Activated CD4-positive, alpha-beta T cell treated with anti-CD3 and anti-CD28 coated beads, Interleukin-2, amount 50 U/mL, for 48 hours (primary cell): Measurements from ENCODE around the gene BMAL1.

Experiments used
- DNase-seq, 2 experiments: peaks; one replicate each; pipeline ENCODE4 v3.0.0-alpha.2; 2020

Gene BMAL1

DNA sequence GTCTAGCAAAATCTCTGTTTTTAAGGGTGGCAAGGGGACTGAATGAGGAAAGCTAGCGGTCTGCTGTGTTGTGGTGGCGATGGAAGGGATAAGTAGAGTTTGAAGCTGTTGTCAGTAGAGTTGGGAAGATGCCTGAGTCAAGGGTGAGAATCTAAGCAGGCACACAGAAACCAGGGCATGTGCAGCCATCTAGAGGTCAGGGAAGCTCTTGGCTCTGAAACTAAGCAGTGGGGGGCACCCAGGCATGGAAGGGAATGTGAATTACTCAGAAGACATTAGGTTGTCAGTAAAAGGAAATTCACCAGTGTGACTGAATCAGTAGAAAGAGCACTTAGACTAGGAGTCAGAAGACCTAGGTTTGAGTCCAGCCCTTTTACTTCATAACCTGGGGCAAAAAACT is 15.4 kb downstream of the BMAL1 start:
- DNase-seq: no peak

DNA sequence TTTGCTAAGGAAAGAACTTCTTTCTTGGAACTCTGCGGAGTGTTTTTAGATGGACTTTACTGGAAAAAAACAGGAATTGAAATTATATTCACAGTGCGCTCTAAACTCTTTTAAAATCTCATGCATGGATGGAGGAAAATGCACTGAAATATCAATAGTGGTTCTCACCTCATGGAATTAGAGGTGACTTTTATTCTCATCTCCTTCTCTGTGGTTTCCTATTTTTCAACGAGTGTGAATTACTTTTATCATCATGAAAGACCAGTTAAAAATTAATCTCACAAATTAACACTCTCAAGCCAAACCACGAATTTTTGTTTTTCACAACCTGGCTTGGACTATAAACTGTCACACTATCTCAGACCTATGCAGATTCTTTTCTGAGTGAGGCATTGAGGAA is 16.6 kb downstream of the BMAL1 start:
- no peak for DNase-seq

DNA sequence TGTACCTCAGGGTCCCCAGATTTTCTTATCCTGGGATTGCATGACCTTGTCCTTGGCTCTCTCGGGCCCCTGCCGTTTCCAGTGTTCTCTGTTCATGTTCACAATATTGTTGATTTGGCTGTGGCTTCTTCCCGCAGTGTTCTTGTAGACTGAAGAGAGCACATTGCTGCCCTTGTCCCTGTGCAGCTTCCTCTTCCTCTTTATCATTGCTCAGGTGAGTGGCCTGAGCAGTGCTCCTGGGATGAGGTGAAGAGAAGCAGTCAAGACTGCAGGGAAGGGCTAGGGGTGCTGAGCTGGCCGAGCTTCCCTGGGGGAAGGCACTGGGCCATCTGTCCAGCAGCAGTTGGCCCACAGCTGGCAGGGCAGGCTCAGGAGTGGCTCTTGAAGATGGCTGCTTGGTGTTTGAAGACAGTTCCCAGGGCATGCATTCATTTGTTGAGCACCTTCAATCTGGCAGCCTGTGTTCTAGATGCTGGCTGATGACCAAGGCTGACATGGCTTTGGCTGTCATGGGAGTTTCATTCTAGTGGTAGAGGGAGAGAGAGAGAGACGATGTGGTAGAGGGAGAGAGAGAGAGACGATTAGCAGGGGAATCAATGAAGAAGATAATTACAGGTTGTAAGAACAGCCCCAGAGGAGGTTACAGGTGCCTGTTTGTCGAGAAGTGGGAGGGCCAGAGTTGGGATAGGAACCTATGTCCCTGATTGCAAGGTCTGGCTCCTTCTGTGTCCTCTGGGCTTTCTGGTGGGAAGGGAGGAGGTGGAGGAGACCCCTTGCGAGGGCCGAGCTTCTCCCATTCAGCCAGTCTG is 17.4 kb downstream of the BMAL1 start:
- DNase-seq: no peak

DNA sequence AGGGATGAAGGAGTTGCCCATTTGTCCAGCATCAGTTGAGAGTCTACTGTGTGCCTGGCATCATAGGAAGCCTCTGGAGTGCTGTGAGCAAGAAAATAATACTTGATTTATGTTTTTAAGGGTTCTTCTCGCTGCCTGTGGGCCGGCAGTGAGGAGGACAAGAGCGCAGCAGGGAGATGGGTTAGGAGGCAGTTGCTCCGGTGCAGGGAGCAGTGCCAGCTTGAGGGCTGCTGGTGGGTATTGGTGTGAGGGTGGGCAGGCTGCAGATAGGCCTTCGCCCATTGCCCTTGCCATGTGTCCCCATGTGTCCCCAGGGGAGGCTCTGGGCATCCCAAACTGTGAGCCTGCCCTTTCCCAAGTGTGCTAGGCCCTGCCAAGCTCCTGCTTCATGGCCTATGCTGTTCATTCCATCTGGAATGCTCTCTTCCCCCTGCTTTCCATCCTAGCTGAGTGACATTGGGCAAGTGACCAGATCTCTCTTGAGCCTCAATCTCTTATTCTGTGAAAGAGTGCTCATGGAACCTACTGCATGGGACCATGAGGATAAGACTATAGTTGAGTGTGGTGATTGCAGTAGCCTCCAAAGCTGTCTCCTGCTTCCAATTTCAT is 19.8 kb downstream of the BMAL1 start:
- no peak for DNase-seq

DNA sequence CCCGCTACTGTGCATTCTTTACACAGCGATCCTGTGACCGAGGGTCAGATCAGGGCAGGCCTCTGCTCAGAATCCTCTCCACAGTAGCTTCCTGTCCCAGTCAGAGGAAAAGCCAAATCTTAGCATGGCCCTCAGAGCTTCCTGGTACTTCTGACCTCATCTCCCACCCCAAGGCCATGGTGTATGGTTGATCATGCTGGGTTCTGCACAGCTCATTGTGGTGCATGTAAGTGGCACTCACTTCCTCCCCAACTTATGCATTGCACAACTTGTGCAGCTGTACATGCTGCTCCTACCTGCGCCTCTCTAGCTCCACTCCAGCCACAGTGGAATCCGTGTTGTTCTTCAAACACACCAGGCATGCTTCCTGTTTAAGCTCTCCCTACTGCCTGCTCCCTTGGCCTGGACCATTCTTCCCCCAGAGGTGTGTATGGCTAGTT is 20.3 kb downstream of the BMAL1 start:
- peak; percentile 10 to 29 for DNase-seq

DNA sequence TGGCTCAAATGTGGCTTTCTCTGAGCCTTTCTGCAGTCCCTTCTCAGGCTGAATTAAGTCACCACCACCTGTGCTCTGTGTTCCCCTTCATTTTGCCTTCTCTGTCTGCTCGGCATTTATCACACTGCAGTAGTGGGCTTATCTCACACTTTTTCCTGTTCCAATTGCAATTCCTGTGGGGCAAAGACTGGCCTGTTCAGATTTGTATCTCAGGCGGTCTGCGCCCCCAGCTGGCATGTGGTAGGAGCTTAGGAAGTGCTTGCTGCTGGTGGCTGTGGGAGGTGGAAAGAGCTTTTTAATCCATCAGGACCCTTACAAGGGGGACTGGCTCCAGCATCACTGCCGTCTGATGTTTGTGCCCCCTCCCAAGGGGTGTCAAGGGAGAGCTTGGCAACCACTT is 21.2 kb downstream of the BMAL1 start:
- no peak for DNase-seq

DNA sequence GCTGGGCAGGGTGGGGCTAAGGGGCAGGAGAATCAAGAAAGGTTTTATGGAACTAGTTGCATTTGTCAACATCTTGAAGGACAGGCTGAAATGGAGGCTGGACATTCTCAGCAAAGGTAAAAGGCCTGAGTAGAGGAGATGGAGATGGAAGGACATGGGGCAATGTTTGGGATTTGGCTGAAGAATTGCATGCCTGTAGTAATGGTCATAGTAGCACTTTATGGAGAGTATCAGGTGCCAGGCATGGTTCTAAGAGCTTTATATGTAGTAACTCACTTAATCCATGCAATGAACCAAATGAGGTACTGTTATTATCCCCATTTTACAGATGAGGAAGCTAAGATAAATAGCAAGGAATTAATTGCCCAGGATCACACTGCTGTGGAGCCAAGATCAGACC is 23.9 kb downstream of the BMAL1 start:
- DNase-seq: no peak

DNA sequence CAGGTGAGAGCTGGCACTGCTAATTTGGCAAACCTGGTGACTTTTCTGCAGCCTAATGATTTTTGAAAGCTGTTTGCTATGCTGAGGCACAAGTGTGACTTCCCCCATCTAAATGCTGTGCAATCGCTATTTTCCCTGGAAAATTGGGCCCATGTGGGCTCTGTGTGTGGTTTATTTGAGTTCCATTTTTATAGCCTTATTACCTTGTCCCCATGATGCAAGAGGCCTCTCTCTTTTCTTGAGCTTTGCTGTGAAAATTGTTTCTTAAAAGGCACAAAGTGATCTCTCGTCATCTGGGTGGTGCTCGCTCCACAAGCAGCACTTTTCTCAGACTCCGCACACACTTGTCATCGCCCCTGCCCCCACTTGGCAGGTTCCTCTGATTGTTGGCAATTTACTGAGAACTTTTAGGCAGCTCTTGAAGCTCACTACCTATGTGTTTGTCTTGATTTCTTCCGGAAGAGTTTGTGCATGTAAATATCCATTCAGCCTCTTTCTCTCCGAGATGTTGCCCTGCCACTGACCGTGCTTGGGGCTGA is 24.9 kb downstream of the BMAL1 start:
- no peak for DNase-seq

DNA sequence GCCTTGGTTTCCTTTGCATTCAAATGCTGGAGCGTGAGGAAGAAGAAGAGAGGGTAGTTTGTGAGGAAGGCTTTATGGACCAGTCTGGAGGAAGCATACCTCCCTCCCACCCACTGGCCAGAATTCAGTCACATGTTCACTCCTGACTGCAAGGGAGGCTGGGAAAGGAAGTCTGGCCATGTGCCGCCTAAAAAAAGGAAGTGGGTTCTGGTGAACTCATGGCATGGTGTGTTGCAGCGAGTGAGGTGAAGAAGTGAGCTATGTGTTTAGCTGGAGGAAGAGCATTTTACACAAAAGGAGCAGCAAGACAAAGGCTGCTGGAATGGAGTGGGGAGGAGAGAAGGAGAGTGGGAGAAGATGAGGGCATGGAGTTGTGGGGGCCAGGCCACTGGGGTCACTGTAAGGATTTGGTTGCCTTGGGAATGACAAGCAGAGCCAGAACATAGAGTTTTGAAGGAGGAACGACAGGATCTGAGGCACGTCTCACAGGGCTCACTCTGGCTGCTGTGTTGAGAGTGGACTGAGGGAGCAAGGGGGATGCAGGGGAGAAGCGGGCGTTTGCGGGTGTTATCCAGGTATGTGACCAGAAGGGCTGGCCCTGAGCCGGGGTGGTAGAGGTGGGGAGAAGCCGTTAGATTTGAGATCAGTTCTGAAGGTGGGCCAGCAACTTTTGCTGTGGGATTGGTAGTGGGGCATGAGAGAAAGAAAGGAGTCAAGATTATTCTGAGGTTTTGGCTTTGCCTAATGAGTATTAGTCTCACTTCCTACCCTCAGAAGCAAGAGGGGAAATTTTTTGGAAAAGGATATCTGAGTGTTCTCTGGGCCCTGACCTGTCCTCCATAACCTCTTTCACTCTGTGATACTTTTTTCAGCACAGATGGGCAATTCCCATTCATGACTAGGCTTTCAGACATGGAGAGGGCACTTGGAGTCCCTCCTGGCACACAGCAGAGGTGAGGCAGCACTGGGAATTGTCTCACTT is 26.4 kb downstream of the BMAL1 start:
- no peak for DNase-seq

DNA sequence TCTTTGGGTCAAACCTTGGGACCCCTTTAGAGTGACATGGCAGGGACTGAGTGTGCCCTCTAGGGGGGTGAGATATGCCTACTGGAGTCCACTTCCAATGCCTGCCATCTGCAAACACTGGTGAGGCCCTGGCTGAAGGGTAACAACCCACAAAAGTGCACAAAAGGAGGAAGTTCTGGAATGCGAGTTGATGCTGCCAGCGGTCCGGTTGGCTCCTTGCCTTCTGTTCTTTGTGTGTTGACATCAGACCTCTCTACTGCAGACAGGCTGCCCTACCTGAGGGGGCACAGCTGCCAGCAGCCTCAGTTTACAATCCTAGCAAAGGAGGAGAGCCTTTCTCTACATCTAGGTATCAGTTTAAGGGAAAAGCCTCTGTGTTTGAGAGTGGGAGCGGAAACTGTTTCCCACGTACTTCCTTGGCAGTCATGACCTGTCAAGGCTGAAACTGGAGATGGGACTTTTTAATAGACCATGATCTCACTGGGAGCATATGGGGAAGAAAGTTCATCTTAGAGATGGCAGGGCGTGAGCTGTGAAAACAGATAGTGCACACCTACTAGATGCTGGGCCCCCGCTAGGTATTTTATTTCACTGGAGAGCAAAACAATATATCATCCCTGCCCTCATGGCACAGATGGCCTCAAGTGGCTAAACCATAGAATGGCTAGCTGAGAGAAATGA is 27.2 kb downstream of the BMAL1 start:
- no peak for DNase-seq

DNA sequence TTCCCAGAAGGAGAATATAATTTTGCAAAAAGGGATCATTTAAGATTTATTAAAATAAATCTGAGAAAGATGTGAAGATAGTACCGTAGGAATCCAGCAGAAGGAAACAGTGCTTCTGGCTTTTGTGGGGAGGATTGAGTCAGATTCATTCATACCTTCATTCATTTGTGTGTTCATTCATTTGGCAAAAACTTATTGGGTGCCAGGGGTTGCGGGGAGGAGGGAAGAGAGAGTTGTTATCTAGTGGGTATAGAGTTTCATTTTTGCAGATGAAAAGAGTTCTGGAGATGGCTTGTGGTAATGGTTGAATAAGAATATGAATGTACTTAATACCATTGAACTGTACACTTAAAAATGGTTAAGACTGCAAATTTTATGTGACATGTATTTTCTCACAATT is 31.1 kb downstream of the BMAL1 start:
- DNase-seq: peak; percentile 21 to 24

DNA sequence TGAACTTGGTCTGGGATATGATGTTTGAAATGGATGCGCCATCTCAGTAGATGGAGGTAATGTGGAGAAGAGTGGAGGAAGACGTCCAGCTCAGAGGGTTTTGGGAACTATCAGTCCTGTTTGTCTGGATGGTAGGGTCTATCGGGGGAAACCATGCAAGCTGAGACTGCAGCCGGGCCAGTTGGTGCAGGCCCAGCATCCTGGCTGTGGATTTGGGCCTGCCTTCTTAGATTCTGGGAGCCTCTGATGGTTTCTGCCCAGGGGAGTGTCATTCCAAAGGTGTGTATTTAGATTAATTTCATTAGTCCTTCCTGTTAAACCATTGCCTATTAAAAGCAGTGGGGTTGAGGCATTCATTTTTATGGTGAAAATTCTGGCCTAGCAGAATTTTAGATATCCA is 31.6 kb downstream of the BMAL1 start:
- no peak for DNase-seq

DNA sequence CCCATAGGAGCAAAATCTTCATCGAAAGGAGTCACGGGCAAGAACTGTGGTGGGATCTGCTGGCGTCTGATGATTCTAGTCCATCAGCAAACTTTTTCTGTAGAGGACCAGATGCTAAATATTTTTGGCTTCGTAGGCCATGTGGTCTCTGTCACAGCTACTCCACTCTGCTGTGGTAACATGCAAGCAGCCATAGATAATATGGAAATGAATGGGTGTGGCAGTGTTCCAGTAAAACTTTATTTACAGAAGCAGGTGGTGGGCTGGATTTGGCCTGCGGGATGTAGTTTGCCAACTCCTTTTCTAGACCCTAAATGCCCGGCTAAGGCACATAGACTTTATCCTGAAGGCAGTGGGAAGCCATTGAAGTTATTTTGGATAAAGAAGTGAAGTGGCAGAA is 32.9 kb downstream of the BMAL1 start:
- no peak for DNase-seq

DNA sequence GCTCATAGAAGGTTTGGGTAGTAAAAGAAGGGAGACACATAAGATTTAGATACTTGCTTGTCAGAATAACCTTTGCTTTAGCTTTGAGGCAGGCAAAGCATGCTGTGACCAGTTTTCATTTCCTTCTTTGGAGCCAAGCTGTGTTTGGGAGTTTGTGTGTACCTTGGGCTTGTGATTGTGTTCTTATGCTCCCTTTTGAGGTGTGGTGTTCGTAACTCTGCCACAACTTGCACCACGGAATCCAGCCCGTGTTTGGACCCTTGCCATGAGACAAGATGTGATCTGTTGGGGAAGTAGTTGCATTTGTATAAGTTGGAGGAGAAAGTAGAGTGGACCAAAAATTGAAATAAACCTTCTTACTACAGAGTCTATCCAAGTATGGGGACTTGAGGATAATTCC is 34.0 kb downstream of the BMAL1 start:
- no peak for DNase-seq

DNA sequence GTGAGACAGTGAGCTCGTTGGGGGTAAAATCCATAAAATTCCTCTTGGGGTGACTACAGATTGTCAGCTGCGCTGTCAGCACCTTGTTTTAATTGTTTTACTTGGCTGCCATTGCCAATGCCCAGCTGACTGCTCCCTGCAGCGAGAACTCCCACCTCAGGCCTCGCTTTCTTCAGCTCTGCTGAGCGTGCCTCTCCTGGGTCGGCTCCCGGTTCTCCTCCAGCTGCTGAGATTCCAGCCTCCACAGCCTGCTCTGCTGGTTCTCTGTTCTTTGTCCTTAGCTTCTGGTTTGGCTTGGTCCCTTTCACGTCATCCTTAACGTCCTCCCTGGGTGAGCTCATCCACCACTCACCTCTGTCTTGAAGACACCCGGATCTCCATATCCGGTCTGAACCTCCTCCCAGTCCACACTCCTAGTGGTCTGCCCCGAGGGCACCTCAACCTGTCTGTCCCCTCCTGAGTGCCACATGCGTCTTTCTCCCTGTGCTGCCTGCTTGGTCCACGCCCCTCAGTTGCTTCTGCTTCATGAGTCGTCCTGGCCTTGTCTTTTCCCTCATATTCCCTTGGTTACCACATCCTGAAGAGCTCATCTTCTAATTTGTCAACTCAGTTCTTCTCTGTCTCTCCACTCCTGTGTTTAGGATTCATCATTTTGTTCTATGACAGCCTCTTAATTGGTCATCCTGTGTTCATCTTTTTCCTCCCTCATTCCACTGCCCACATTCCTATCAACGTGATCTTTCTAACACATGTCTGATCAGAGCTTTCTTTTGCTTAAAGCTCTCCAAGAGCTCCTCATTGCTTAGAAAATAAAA is 35.6 kb downstream of the BMAL1 start:
- no peak for DNase-seq

DNA sequence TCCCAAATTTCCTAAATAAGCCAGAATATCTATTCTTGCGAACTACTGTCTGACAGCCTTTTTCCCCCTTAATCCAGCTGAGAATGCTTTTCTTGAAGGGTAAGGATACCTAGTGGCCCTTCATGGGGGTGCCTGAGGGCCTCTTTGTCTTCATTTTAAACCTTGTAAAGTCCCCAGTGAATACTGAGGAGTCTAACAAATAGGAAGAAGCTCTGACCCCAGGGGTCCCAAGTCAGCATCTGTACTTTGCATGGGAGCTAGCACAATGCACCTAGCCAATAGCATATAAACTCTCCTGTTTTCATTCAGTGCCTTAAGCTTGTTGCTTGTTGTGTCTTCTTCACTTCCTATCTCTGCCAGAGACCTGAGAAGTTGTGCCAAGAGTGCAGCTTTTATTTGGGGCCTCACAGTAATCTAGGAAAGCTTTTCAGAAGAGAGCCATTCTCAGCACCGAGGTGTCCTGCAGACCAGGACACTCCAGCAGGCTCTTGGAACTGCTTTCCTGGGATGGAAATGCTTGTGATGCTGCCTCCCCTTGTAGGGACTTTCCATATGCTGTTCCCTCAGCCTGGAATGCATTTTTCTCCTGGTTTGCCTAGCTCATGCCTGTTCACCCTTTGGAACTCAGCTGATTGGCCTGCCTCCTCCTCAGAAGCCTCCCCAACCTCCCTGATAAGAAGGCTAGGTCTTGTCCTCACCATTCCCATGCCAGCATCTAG is 37.2 kb downstream of the BMAL1 start:
- DNase-seq: no peak

DNA sequence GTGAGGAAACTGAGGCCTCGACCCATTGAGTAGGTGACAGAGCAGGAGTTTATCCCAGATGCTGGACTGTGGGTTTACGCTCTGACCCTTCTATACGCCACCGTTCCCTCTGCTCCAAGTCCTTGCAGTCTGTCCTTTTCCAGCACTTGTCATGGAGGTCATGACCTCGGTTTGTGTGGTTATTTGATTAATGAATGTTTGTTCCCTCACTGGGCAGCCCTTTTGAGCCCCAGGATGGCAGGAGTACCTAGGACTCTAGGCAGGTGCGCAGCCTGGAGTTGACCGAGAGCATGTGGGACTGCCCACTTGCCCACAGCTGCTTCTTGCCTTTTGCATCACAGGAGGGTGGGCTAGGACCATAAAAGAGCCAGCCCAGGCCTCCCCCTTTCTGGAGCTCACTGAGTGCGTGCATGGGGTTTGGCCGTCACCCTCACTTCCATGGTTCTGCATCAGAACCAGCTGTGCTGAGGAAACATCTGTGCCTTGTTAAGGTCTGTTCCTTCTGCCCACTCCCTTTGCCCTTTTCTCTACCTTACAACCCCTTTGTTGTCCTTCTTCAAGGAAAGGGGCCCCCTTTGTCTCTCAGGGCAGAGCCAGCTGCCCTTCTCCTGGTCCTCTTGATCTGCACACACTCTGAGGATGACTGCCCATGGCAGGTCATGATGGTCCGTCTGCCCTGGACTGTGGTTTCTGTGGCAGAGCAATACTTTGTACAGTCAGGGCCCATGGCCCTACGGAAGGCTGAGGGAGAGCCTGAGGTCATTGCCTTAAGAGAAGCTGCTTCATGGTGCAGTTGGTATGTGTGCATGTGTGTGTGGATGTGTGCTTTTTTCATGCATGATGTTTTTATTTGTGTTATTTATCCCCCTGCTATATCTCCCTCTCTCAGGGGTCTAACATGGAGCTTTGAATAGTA is 38.2 kb downstream of the BMAL1 start:
- DNase-seq: no peak

DNA sequence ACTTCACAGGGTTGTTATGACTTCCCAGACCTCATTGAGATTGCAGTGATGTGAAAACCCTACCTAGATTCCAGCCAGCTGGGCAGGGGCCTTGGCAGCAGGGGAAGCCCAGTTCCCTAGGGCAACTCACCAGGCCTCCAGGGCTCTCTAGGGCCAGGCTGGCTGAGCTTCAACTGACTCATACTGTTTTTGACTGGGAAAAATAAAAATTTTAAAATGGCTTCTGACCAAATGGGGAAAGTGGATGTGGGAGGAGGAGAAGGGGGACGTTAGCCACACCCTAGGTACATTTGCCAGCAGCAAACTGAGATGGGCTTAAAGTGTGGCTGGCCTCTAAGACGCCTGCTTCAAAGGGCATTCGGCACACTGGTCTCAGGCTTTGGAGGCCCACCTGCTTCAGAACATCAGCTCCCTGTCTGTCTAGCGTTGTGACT is 39.0 kb downstream of the BMAL1 start:
- DNase-seq: no peak

DNA sequence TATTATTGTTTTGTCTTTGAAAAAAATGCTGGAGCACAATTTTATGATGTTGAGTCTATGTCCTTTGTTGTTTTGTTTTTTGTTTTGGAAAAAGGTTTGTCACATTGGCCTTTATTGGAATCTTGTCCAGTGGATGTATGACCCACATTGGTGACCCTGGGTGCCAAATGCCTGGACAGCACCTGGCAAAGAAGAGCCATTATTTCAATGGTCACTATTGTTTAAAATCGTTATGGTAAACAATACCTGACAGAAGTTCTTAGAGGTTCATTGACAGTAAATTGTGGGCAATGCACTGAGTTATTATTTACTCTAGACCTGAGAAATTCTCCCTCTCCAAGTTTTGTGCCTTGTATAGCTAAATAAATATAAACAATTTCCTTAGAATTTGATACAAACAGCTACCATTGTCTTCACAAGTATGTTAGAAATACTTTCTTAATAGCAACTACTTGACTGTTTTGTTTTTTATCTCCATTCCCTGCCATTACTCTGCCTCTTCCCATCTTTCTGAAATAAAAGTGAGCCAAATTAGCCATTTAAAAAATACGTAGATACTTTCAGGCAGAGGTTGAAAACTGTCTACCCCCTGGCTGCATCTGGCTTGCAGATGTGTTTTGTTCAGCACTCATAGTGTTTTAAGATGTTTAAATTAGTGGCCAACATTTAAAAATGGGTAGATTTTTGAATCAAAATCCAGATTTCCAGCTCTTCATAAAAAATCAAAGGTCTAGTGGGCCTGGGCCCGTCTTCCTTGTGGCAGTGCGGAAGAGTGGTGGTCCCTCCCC is 39.9 kb downstream of the BMAL1 start:
- DNase-seq: no peak
